Fibroblast of upper back skin (primary cell): ENCODE data around the gene SLC36A3.
"Not testable (repeated sequence)": the region's sequence is repeated elsewhere in the genome, so short reads cannot be mapped to it uniquely, and the experiment has no call there.

Experiments
- DNase-seq: peaks from one replicate; pipeline ENCODE4 v3.0.0-alpha.2; 2013

SLC36A3 gene

DNA sequence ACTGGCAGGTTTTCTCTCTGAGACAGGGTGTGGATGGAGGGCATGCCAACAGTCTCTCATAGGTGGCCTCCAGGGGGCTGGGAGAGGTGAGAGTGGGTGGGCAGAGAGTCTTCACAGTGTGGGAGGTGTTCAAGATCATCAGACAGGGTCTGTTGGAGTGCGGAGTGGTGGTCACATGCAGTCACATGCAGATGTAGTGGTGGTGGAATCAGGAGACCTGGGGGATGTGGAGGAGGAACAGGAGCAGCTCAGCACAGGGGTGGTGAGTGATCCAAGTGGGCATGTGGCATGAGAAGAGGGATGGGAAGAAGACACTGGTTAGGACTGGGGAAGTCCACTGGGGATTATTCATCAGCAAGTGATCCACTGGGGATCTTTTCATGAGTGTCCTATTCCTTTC is 44.8 kb downstream of the SLC36A3 start:
- no peak for DNase-seq

DNA sequence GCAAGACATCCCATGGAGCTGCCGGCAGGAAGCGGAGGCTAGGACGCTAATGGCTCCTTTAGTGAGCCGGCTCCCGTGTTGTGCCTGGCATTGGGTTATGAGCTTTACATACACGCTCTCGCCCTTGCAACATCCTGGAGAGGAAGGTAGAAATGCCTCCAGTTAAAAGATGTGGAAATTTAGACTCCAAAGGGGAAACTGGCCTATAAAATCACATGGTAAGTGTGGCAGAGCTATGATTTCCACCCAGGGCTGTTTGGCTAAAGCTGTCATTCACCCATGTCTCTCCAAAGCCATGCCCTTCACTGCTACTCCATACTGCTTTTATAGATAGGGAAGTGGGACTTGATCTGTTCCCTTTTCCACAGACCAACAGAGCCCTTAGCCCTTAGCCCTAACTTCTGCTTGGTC is 45.4 kb downstream of the SLC36A3 start:
- no peak for DNase-seq

DNA sequence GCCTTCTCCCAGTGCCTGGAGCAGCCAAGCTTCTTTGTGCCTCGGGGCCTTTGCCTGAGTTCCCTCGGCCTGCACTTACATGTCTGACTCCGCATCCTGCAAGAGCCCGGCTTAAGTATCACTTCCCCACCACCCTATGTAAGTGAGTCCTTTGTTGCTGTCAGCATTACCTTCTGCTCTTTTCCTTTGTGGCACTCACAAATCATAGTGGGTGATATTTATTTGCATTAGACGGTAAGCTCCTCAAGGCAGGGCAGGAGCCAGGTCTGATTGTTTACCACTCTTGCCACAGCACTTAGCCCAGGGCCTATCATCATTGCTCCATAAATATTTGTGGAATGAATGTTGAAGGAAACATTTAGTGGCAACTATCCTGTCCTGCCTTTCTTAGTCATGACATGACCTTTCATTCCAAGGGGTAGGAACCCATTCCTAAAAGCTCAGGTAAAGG is 45.8 kb downstream of the SLC36A3 start:
- no peak for DNase-seq

DNA sequence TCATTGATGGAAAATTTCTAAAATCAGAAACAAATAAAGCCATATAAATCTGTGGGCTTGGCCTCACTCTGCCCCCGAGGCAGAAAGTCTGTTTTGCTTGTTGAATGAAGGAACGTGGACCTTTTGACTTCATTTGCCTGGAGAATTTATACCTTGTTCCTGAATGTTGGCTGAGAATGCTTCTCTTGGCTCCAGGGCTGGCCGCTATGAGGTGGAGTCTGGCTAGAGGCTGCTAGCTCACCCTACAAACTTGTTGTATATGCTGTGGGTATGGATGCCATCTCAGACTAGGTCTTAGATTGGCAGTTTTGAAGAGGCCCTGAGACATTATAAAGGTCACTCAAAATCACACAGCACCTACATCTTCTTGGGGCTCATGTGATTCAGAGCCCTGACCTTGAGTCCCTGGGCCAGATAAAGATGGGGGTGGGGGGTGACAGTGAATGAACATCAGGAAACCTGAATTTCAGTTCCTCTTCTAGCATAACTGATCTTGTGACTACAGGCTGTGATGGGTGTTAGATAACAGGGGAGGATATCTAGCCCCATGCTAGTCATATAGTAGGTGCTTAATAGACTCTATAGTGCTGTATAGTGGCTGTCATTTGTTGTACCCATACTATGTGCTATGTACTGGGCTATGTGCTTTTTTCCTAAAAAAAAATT is 47.8 kb downstream of the SLC36A3 start:
- no peak for DNase-seq

DNA sequence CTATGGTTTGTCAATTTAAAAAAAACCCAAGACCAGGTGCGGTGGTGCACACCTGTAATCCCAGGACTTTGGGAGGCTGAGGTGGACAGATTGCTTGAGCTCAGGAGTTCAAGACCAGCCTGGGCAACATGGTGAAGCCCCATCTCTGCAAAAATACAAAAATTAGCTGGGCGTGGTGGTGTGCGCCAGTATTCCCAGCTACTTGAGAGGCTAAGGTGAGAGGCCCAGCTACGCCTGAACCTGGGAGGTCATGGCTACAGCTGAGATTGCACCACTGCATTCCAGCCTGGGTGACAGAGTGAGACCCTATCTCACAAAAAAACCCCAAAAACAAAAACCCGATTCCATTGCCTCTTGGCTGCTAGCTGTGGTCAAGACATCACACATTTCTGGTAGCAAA is 48.6 kb downstream of the SLC36A3 start:
- not testable (repeated sequence) for DNase-seq

DNA sequence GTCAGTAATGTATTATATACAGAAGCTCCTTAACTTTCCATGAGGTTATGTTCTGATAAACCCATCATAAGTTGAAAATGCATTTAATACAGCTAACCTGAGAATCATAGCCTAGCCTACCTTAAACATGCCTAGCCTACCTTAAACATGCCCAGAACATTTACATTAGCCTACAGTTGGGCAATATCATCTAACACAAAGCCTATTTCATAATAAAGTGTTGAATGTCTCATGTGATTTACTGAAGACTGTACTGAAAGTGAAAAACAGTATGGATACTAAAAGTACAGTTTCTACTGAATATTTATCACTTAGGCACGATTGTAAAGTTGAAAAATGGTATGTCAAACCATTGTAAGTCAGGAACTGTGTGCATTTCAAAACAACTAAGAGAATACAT is 49.0 kb downstream of the SLC36A3 start:
- no peak for DNase-seq

DNA sequence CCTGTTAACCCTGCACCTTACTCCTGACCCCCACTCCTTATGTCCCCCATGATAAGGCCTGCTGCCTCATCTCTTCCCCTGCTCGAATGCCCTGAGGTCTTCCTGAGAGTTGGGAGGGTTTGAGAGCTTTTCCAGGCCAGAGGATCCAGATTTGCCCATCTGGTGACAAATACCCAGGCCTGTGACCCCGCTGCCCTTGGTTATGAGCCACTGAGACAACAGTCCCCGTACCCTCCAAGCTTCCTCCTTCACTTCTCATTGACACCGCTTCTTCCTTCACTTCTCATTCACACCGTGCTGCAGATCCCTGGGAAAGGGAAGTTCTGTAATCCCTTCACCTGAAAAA is 50.0 kb downstream of the SLC36A3 start:
- DNase-seq: no peak

DNA sequence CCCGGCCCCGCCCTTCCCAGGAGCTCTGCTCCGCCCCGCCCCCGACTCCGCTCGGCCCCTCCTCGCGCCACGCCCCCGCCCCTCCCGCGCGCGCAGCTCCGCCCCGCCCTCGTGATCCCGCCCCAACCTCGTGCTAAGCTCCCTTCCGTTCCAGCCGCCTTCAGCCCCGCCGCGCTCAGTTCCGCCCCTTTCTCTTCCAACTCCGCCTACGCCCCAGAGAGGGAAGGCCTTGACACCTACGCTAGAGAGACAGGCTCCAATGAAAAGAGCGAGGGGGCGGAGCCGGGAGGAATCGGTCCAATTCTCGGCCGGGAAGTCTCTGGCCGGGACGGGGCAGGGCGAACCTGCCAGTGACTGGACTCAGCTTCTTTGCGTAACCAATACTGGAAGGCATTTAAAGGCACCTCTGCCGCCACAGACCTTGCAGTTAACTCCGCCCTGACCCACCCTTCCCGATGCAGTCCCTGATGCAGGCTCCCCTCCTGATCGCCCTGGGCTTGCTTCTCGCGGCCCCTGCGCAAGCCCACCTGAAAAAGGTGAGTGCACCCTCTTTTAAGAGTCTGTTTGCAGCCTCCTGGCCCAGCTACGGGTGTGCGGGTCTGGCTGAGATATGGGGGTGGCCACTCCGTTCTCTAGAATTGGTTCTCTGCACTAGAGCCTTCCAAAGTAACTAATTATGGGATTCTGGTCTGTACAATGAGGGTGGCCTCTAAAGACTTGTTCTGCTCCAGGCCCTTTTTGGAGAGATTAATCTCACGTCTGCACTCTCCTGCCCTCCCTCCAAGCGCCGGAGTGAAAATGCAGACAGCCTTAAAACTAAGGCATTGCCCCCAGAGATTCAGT is 50.6 kb downstream of the SLC36A3 start, which contains the start of gene GM2A:
Gene GM2A, plus strand, starts transcription at position 424 of the 843 bp plus-strand sequence. Its CDS starts 32 bp downstream, at position 456.
- DNase-seq: peak; percentile 99

DNA sequence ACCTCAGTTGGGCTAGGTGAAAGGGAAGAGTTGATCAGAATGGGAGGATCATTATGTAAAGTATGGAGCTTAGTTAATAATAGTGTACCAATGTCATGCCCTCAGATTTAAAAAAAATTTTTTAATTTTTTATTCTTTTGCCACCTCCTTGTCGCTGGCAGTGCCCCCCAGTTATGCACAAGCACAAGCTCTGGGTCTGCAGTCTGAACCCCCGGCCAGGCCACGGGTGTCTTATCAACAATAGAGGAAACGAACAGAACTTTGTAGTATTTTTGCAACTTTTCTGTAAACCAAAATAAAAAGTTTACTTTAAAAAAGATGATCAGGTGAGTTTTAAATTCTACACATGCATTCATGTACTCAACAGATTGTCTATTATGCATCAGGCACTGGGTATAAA is 51.9 kb downstream of the SLC36A3 start:
- no peak for DNase-seq

DNA sequence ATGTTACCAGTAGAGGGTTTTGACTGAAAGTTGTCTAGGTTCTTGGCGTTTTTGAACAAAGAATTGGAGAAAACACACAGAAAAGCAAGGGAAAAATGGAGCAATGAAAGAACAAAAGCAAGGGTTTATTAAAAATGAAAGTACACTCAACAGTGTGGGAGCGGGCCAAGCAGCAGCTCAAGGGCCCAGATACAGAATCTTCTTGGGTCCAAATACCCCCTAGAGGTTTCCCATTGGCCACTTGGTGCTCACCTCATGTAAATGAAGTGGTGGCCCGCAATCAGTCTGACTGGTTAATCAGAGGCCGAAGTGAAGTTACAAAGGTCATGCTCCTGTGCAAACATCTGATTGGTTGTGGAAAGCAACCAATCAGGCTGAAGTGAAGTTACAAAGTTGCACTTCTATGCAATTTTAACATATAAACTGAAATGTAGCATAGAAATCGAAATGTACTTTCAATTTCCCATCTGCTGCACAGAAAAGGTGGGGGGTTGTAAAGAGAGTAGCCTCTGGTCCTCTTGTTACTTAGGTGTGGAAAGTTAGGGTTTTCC is 52.5 kb downstream of the SLC36A3 start:
- DNase-seq: no peak

DNA sequence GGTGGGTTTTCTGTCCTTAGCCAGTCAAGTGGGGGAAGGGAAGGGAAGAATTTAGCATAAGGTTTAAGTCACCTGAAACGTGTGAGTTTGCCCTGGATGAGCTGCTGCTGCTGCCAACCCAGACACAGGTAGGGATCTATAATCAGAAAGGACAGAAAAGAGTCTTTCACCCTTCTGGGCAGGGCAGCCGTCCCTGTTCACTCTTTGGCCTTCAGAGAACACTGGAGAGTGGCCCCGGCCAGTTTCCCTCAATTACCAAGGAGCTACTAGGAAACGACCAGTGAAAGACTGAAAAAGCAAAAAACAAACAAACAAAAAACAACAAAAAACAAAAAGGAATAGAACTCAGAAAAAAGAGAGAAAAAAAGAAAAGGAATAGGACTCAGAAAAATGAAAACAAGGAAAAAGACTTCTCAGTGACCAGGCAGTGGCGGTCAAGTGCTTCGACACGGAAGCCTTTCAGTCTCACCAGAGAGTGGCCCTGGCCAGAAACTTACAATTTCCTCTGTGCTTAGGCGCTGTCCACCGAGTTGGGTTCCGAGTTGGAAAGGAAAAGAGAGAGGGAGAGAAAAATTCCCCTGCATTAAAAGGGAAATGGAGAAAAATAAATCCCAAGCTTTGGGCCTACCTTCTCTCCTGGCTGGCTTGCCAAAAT is 53.1 kb downstream of the SLC36A3 start:
- no peak for DNase-seq

DNA sequence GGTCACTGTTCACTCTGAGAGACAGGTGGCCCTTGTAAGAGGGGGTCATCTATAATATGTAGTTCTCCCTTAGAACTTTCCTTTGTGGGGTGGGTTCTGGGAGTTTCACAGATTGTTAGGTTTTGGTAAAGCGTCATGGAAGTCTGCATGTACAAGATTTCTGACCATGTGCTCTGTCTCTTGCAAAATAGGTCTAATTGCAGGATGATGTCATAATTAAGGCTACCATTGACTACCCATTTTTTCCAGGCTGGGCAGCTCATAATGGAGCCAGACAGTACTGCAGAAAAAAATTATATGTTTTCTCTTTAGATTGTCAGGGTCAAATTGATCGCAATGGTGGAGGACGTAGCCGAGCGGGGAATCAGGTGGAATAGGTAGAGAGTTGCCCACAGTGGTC is 54.3 kb downstream of the SLC36A3 start:
- DNase-seq: no peak

DNA sequence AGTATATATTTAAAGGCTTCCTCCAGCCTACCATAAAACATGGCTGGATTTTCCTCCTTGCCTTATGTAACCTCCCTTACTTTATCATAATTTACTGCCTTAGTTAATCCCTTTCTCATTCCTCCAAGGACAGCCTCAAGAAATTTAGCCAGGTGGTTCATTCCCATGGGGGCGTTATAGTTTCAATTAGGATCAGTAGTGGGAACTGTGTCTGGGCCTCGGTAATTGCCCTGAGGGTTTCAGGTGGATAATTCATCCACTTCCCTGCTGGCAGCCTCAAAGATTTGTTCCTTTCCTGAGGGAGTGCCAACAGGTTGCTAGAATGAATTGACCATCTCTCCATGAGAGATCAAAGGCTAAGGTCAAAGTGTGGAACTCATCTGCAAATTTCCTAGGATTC is 54.9 kb downstream of the SLC36A3 start:
- no peak for DNase-seq

DNA sequence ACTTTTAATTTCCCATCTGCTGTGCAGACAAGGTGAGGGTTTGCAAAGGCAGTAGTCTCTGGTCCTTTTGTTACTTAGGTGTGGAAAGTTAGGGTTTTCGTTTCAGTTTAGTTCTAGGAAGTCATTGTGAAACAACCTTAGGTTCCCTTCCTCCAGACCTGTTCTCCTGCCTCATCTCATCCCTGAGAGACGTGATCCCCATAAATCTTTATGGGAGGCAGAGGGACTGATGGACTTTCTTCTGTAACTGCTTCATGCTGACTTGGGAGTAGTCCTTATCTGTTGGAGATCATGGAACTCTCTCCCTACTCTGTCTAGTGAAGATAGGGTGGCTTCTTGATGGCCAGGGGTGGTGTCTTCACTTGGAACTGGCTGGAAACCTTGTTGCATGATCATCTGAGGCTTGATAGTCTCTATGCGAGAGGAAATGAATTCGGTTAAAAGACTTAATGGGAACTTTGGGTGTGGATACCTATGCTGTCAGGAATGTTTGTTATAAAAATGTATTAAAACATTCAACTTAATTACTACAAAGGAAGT is 57.8 kb downstream of the SLC36A3 start:
- DNase-seq: no peak

DNA sequence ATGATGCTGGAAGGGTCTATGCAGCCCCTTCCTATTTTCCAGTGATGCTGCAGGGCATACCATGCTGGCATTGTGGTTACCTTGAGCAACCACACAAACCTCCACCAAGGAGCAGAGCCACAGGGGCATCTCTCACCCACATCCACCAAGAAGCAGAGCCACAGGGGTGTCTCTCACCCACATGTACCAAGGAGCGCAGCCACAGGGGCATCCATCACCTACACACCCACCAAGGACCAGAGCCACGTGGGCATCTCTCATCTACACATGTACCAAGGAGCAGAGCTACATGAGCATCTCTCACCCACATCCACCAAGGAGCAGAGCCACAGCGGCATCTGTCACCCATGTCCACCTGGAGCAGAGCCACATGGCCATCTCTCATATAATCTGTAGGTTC is 59.4 kb downstream of the SLC36A3 start:
- no peak for DNase-seq

DNA sequence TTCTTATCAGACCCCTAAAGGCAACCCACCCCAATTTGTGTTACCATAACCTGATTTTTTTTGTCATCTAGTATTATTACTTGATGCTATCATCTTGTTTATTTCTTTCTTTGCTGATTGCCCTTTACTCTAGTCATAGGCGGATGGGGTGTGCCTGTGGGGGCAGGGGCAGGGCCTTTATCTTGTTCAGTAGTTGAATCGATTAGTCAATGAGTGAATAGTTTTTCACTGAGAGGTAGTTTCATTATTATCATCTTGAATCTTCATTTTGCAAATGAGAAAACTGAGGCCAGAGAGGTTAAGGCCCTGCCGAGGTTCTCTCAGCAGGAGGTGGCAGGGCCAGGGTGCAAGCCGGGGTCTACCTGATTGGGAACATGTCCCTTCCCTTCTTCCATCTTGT is 60.0 kb downstream of the SLC36A3 start:
- DNase-seq: no peak

DNA sequence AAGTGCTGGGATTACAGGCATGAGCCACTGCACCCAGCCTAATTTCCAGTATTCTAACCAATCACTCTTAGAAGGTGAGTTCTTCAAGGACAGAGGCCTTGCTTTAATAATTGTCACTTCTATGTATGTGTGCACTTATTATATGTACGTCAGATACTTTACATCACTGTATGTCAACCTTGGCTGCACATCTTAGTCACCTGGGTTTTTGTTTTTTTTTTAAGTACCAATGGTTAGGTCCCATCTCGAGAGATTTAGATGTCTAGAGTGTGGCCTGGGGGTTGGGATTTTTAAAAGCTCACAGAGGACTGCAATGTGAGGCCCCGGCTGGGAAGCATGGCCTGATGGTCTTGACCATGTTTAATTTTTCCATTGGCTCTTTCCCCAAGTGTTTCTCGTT is 60.4 kb downstream of the SLC36A3 start:
- no peak for DNase-seq

DNA sequence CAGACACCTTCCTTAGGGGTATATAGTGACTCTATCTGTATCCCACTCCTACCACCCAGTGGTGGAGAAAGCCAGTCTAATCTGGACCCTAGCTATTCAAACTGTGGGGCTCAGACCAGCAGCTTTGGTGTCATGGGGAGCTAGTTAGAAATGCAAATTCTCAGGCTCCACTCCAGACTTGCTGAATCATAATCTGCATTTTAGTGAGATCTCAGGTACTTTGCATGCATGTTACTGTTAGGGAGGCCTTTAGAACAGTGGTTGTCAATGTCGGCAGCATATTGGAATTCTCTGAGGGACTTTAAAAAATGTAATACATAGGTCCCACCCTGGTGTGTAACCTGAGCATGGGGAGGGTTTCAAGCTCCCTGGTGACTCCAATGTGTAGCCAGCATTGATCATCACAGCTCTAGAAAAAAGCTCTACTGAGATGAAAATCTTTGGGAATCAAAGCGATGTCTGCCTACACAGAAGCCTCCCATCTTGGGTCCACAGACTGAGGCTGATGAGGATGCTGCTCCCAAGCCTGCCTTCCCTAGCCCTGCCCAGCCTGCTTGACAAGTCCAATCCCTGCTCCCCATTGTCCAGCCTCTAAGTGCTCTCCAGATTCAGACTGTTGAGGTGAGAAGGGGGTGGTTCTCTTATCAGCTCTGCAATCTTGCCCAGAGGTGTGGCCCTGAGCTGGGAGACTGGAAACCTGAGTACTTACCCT is 62.5 kb downstream of the SLC36A3 start:
- no peak for DNase-seq

DNA sequence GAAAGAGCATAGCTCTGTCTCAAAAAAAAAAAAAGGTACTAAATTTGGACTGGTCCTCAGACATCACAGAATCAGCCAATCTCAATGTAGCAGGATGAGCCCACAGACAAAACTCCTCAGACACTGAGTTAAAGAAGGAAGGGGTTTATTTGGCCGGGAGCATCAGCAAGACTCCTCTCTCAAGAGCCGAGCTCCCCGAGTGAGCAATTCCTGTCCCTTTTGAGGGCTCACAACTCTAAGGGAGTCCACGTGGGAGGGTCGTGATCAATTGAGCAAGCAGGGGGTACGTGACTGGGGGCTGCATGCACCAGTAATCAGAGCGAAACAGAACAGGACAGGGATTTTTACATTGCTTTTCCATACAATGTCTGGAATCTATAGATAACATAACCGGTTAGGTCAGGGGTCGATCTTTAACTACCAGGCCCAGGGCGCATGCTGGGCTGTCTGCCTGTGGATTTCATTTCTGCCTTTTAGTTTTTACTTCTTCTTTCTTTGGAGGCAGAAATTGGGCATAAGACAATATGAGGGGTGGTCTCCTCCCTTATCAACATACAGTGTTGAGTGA is 63.2 kb downstream of the SLC36A3 start:
- DNase-seq: not testable (repeated sequence)

DNA sequence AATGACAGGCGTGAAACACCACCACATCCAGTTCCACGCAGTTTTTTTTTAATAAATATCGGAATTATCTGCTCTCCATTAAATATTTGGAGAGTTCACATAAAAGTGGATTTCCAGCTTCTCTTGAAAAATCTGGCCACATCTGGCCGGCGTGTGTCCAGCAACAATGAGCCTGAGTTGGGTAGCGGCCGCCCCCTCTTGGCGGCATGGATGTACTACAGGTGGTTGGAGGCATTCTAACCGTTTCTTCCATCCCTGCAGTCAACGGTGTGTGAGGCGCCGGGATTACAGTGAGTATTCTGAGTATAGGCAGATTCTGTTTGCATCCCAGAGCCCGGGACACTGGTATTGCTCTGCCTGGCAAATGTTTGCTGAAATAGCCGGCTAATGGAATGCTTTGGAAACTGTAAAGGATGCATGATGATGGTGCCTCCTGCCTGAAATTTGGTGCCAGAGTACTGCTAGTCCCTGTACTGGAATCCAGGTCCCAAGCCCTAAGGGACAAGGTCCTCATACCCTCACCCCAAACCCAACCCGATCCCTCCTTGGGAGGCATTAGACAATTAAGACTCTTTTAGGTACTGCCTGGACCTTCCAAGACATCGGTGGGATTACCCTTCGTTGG is 64.2 kb downstream of the SLC36A3 start:
- peak; percentile 67 for DNase-seq

DNA sequence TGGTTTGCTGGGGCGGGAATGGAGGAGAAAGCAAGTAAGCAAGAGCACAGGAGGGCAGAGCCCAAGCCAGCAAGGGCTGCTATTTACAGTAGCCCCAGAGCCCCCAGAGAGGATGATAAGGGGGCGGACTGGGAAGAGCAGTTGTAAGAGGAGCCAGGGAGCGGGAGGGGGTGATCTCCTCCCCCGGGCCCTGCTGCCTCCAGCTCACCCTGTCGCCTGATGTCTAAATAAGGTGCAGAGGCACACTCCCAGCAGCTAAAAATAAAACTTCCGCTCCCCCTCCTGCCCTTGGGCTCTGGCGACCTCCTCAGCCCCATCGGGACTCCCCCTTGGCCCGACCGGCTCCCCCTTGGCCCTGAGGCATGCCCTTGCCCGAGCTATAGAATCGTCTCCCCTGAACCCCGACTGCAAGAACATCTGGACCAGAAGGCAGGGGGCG is 65.2 kb downstream of the SLC36A3 start:
- DNase-seq: no peak

DNA sequence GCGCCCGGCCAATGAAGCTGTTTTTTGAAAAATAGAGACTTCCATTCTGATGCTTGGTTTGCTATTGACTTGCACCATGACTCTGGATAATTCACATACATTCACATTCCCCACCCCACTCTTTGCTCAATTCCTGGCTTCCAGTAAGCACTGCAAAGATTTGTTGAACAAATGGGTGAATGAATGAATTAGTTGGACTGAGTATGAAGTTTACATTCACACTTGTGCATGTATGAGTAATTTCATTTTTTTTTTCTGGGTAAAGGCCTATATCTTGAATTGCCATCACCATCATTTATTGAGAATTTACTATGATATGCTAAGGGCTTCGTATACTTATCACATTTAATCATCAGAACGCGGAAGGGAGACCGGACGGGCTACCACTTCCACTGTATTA is 65.9 kb downstream of the SLC36A3 start:
- no peak for DNase-seq
